Ovary (tissue), 9 donors: ENCODE data around the gene SLC2A1. TPM values are rescaled to one million over a fixed set of nuclear protein-coding genes. Genes with fewer than 3 reads are reported as not detected.

Experiments used
- DNase-seq, 5 donors: peaks; one replicate each; pipeline ENCODE4 v3.0.0-alpha.2; 2019 to 2020
- H3K27ac ChIP-seq, 2 donors: fragments of 200-600 bp; one replicate each; pipeline versions ENCODE4 v1.5.1 to v1.8.0; 2019 to 2022
- H3K27me3 ChIP-seq: fragments of 200-600 bp; one replicate; pipeline ENCODE4 v1.8.0; 2022
- H3K36me3 ChIP-seq: fragments of 200-600 bp; sonication (generic); one replicate; pipeline ENCODE4 v1.5.1; 2019
- H3K4me1 ChIP-seq: one replicate; pipeline ENCODE4 v1.8.1; 2013; ENCODE audit warnings: mild to moderate bottlenecking, moderate library complexity; ENCODE audit not compliant: insufficient read depth
- H3K4me3 ChIP-seq: fragments of 200-600 bp; sonication (generic); one replicate; pipeline ENCODE4 v1.5.1; 2017
- H3K9me3 ChIP-seq, 2 donors: fragments of 200-600 bp in 1 of 2; sonication (generic) in 1 of 2; one replicate each; pipeline versions ENCODE4 v1.5.1 to v1.8.1; 2013 to 2019; ENCODE audit warnings: mild to moderate bottlenecking in 1 of 2, moderate library complexity in 1 of 2
- CTCF ChIP-seq, 3 donors: fragments of 450-650 bp in 2 of 3; fragments of 200-600 bp in 1 of 3; IDR thresholded peaks; one replicate each; pipeline versions ENCODE4 v1.5.1 to v1.8.0; 2016 to 2022; ENCODE audit warnings: antibody characterized with exemption in 3 of 3, mild to moderate bottlenecking in 1 of 3
- EP300 ChIP-seq: sonication (generic); formaldehyde crosslinking; IDR thresholded peaks from one replicate; pipeline ENCODE4 v1.6.1; 2017; ENCODE audit warnings: antibody characterized with exemption
- POLR2A ChIP-seq: fragments of 450-650 bp; IDR thresholded peaks from one replicate; pipeline ENCODE4 v1.6.1; 2017; ENCODE audit warnings: antibody characterized with exemption, mild to moderate bottlenecking, moderate library complexity
- WGBS, 3 donors: extraction: QIAGEN DNeasy Blood & Tissue Kit in 1 of 3; methylation state at CpG; one replicate each; pipeline versions ENCODE4 v1.1.5 to v1.1.7; 2013 to 2017; 5-methylcytosine and 5-hydroxymethylcytosine counted together
- intact Hi-C, 4 donors: fragments of 100-400 bp; cut with DNase I; formaldehyde crosslinking; loops; one replicate each; pipeline versions ENCODE4 v1.11.0 to v1.15.1; 2022 to 2023
- polyA plus RNA-seq, 2 donors: library from polyadenylated mRNA; stranded (reverse); fragments of 200-250 nt in 1 of 2; fragments of 350-450 nt in 1 of 2; fragmentation: Illumina TruSeq in 1 of 2; extraction: RNeasy Lipid Tissue Mini Kit (QIAGEN cat#74804) in 1 of 2; gene quantifications; one replicate each; pipeline ENCODE4 v1.2.3, GENCODE V29; 2013 to 2014
- total RNA-seq, 7 donors: library from RNA; depleted of rRNA in 2 of 7; stranded (reverse); fragments of >200 nt in 2 of 7; fragmentation: NEBNext Ultra II Directional in 3 of 7; extraction: Animal tissue kit (Norgen Biotek cat#: 25700) in 3 of 7; gene quantifications; one replicate each; pipeline versions ENCODE4 v1.1.0 to v1.2.4, GENCODE V29; 2016 to 2023
- donor health status: DM: no; HTN: no; CAD: no; lungs with moderate emphysema.
- donor health status: DM: no; HTN: no; CAD: no.
- donor health status: Bipolar disorder and iron deficiency.
- donor health status: DM: yes; HTN: yes; CAD: no.
- donor health status: DM: no; HTN: no; CAD: no.
- donor health status: DM: yes; HTN: yes; CAD: no.

Gene SLC2A1
- total and polyA plus RNA-seq, 9 donors: 10.3 to 65.4 (median 19.2) TPM

DNA sequence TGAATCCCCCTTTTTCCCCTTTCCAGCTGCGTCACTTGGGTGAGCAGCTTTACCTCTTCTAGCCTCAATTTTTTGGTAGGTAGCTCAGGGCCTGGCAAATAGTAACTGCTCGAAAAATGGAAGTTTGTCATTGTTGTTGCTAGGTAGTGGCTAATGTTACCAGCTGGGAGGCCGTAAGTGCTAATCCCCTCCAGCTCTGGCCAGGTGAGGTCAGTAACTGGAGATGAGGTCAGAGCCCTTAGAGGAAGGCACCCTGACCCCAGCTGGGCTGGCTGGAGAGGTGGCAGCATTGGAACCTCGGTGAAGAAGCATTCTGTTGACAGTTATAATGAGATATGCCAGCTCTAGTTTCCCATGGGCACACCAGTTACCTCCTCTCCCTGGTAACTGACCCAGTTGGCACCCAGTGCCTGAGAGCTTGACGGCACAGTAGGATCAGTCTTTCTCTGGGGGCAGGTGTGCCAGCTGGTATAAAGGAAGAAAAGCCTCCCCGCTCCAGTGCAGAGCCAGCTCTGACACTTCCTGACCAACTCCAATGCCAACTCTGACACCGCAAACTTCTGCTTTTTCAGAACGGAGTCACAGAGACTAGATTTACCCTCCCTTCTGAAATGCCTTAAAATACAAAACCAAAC lies 35.0 kb upstream of the SLC2A1 start:
- WGBS, 3 donors: 78 to 83% (median 82%) methylated on average over 8 of the region's 8 CpGs
- H3K27ac ChIP-seq: no peak overlapping the region
- H3K4me3 ChIP-seq: no peak overlapping the region
- intact Hi-C loops: no loop called here
- no peaks in the 10 kb centered on the region for H3K36me3 ChIP-seq
- no peaks in the 10 kb centered on the region for H3K9me3 ChIP-seq
- no peak for DNase-seq
- TF ChIP-seq CTCF (IDR thresholded peaks at IDR 0.05): no peak
- no peak for TF ChIP-seq POLR2A
- no peak for TF ChIP-seq EP300
- H3K4me1 ChIP-seq: no peaks in the 10 kb centered on the region
- no peaks in the 10 kb centered on the region for H3K27me3 ChIP-seq

DNA sequence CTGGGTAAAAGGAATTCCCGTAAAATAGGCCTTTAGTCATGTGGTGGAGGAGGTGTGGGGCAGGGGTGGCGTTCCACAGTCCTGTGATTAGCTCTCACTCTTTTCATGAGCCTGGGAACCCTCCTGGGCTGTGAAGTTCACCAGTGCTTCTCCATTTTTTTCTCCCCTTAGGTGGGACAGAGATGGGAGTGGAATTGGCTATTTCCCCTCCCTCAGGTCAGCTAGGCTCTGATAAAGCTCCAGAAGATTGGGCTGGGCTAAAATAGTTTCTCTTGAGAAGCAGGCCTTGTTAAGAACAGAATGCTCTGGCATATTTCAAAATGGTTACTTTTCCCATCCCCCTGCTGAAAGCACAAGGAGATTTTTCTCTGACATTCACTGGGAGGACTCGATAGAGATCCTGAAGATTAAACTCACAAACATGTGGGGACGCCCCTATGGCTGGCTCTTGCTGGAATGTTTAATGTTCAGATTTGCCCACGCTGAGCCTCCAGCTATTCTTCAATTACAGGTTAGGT lies 33.4 kb upstream of the SLC2A1 start:
- TF ChIP-seq CTCF (IDR thresholded peaks at IDR 0.05) (no peak), EP300 (no peak), POLR2A (no peak)
- no peaks in the 10 kb centered on the region for H3K36me3 ChIP-seq
- DNase-seq: no peak
- H3K4me1 ChIP-seq: no peaks in the 10 kb centered on the region
- intact Hi-C loops: no loop called here
- no peaks in the 10 kb centered on the region for H3K9me3 ChIP-seq
- WGBS, 3 donors: 72 to 77% (median 75%) methylated on average over 5 of the region's 5 CpGs
- H3K27me3 ChIP-seq: no peaks in the 10 kb centered on the region
- no peak overlapping the region for H3K4me3 ChIP-seq
- no peak overlapping the region for H3K27ac ChIP-seq

GRCh38 chr1:42990757-42991346 lies 32.2 kb upstream of the SLC2A1 start:
- Histone ChIP-seq H3K27ac (no peak overlapping the region), H3K27me3 (no peaks in the 10 kb centered on the region), H3K4me1 (no peaks in the 10 kb centered on the region), H3K9me3 (no peaks in the 10 kb centered on the region), H3K36me3 (no peaks in the 10 kb centered on the region), H3K4me3 (no peak overlapping the region)
- no peak for DNase-seq
- no peak for TF ChIP-seq EP300
- TF ChIP-seq CTCF (IDR thresholded peaks at IDR 0.05): no peak
- TF ChIP-seq POLR2A: no peak
- 71 to 74% (median 71%) methylated on average over 9 of the region's 9 CpGs for WGBS, 3 donors
- intact Hi-C loops: no loop called here

DNA sequence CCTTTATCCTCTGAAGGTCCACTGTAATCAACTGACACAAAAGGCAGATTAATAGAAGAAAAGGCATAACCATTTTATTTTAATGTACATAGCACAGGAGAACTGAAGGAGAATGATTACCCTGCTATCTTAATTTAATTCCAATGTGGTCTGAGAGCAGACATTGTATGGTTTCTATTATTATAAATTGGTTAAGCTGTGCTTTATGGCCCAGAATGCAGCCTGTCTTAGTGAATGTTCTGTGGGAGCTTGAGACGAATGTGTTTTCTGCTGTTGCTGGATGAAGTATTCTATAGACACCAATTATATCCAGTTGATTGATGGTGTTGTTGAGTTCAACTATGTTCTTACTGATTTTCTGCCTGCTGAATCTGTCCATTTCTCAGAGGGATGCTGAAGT lies 25.0 kb upstream of the SLC2A1 start:
- H3K27ac ChIP-seq: no peak overlapping the region
- H3K36me3 ChIP-seq: no peaks in the 10 kb centered on the region
- TF ChIP-seq CTCF (IDR thresholded peaks at IDR 0.05) (no peak), EP300 (no peak), POLR2A (no peak)
- H3K27me3 ChIP-seq: no peaks in the 10 kb centered on the region
- 74 to 95% (median 95%) methylated on average over 1 of the region's 1 CpG for WGBS, 3 donors
- intact Hi-C loops: no loop called here
- H3K4me1 ChIP-seq: no peaks in the 10 kb centered on the region
- no peaks in the 10 kb centered on the region for H3K9me3 ChIP-seq
- no peak overlapping the region for H3K4me3 ChIP-seq
- DNase-seq: no peak
